Measurements from ENCODE around the gene CBX5. TPM values are rescaled to one million over a fixed set of nuclear protein-coding genes. Genes with fewer than 3 reads are reported as not detected.

The CBX5 gene
- total and polyA plus RNA-seq, 2 experiments from 2014 or later = 29.6 to 37.6 TPM

DNA sequence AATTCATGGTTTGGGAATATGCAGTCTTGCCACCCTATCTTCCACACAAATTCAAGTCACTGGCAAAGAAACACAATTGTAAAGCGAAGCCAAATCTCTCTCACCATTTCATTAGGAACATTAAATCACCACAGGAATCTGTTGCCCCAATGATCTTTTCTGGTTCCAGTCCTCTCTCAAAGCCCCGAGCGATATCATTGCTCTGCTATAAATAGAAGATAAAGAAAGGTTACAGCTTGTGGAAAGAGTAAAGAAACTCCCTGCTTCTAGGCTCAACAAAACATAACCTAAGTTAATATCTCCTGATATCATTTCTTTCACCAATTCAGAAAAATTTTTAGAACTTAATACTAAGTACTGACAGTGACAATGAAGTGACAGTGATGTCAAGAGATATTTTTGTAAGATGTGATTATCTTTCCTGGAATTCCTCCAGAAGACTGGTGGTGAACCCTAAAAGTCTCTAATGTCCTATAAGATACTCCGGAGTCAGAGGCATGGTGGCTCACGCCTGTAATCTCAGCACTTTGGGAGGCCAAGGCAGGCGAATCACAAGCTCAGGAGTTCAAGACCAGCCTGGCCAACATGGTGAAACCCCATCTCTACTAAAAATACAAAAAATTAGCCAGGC is 33.8 kb downstream of the CBX5 start:
- Histone ChIP-seq H3K36me3 (ENCODE audit: low read depth) (peaks cover 21% of the 10 kb centered on the region), H3K4me1 (ENCODE audit: insufficient read depth) (no peaks in the 10 kb centered on the region), H3K79me2 (ENCODE audit: insufficient read depth) (peaks cover 33% of the 10 kb centered on the region), H3F3A (ENCODE audit: insufficient read depth) (no peaks in the 10 kb centered on the region; the same call in 1 of the 2 replicates), H2AFZ (no peak overlapping the region), H3K9me2 (ENCODE audit: insufficient read depth) (no peaks in the 10 kb centered on the region), H3K4me2 (ENCODE audit: unreplicated experiment) (no peak overlapping the region), H4K20me1 (ENCODE audit: insufficient read depth) (no peaks in the 10 kb centered on the region), H3K27ac (no peak overlapping the region), H3K9me3 (ENCODE audit: low read depth) (no peaks in the 10 kb centered on the region), H3K27me3 (replicated peaks; ENCODE audit: insufficient read depth) (no peaks in the 10 kb centered on the region), H3K9ac (no peak overlapping the region), H3K4me3 (no peak overlapping the region)
- in situ Hi-C loops (cut with MboI) = no loop called here
- DNase-seq = no peak
- 91 to 93% methylated on average over 6 of the region's 6 CpGs for WGBS, 2 experiments (ENCODE audit: low coverage in 1 of 2, low lambda C conversion rate in 2 of 2, missing lambda C conversion rate in 2 of 2)
- TF ChIP-seq EZH2 (IDR thresholded peaks at IDR 0.05; ENCODE audit: insufficient read depth, poor library complexity, severe bottlenecking) (no peak), EZH2phosphoT487 (IDR thresholded peaks at IDR 0.05; ENCODE audit: insufficient read depth, low read depth) (no peak)

DNA sequence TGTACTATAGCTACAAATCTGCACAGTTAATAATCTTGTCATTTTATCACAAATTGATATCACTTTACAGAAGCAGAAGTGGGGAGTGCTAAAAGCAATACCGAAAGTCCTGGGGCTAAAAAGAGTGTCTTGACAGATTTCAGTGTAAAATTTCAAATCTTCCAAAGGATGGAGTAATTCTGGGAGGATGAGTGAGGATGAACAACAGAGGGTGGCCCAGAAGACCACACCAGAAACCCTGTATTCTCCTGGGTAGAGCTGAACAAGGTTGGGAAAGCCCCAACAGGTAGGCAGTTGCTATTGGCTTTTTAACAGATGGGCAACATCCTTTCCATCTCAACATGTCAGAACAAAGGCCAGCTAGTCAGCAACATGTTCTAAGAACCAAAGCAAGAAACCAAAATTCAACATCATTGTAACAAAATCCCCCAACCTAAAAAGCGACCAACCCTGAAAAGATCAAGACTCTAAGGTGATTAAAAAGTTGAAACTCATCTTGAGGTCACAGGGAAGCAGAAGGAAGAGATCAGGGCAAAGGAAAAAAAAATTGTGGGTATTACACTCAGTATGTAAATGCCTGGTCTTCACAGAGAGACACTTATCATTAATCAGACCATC is 38.8 kb downstream of the CBX5 start:
- Histone ChIP-seq H4K20me1 (ENCODE audit: insufficient read depth) (no peaks in the 10 kb centered on the region), H3K27ac (no peak overlapping the region), H3F3A (ENCODE audit: insufficient read depth) (no peaks in the 10 kb centered on the region), H3K9me3 (ENCODE audit: low read depth) (no peaks in the 10 kb centered on the region), H2AFZ (no peak overlapping the region), H3K9ac (no peak overlapping the region), H3K4me1 (ENCODE audit: insufficient read depth) (no peaks in the 10 kb centered on the region), H3K4me3 (no peak overlapping the region), H3K9me2 (ENCODE audit: insufficient read depth) (no peaks in the 10 kb centered on the region), H3K4me2 (ENCODE audit: unreplicated experiment) (no peak overlapping the region), H3K36me3 (ENCODE audit: low read depth) (peaks cover 12% of the 10 kb centered on the region), H3K27me3 (replicated peaks; ENCODE audit: insufficient read depth) (no peaks in the 10 kb centered on the region), H3K79me2 (ENCODE audit: insufficient read depth) (0 out of 2 replicates have a peak, but pooled peaks cover 4% of the 10 kb centered on the region)
- TF ChIP-seq EZH2phosphoT487 (IDR thresholded peaks at IDR 0.05; ENCODE audit: insufficient read depth, low read depth) (no peak), EZH2 (IDR thresholded peaks at IDR 0.05; ENCODE audit: insufficient read depth, poor library complexity, severe bottlenecking) (no peak)
- whole genome bisulfite sequencing, 2 experiments (ENCODE audit: low coverage in 1 of 2, low lambda C conversion rate in 2 of 2, missing lambda C conversion rate in 2 of 2) = 99 to 100% methylated on average over 2 of the region's 2 CpGs
- no peak for DNase-seq
- in situ Hi-C loops (cut with MboI) = no loop called here

DNA sequence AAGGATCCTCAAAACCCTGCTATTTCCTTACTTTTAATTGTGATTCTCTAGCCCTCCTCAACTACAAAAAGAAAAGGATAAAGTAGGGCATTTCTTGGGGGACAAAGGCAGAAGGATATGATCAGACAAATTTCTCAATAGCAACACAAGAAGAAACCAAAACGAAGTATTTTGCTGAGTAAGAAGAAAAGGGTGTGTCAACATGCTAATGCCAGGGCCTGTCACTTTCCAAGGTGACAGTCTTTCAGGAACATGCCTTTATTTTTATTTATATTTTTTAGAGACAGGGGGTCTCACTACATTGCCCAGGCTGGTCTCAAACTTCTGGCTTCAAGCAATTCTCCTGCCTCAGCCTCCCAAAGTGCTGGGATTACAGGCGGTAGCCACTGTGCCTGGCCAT is 39.8 kb downstream of the CBX5 start:
- in situ Hi-C loops (cut with MboI) = no loop called here
- Histone ChIP-seq H3K4me1 (ENCODE audit: insufficient read depth) (no peaks in the 10 kb centered on the region), H3K36me3 (ENCODE audit: low read depth) (peaks cover 9% of the 10 kb centered on the region)

DNA sequence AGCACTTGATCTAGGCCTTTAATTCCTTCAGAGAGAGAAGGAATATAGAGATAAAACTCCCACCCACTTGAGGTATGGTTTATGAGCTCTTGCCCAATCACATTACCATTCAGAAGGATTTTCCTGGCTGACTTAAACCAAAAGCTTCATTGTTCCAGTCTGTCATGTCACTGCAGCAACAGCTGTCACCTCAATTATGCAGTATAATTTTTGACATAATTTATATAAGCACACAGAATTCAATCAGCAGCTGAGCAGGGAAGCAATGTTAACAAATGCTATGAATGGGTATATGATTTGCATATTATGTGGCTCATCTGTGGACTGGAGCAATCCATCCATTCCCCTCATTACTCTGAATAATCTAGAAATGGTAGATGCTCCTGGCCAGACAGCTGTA is 40.3 kb downstream of the CBX5 start:
- no peak for TF ChIP-seq EZH2 (IDR thresholded peaks at IDR 0.05; ENCODE audit: insufficient read depth, poor library complexity, severe bottlenecking)
- no peak for TF ChIP-seq EZH2phosphoT487 (IDR thresholded peaks at IDR 0.05; ENCODE audit: insufficient read depth, low read depth)
- Histone ChIP-seq H3K27me3 (replicated peaks; ENCODE audit: insufficient read depth) (no peaks in the 10 kb centered on the region), H3K4me2 (ENCODE audit: unreplicated experiment) (no peak overlapping the region), H3K79me2 (ENCODE audit: insufficient read depth) (no peaks in the 10 kb centered on the region), H3F3A (ENCODE audit: insufficient read depth) (no peaks in the 10 kb centered on the region), H2AFZ (no peak overlapping the region), H3K4me1 (ENCODE audit: insufficient read depth) (no peaks in the 10 kb centered on the region), H3K9me3 (ENCODE audit: low read depth) (no peaks in the 10 kb centered on the region), H3K4me3 (no peak overlapping the region), H3K9ac (no peak overlapping the region), H3K27ac (no peak overlapping the region), H4K20me1 (ENCODE audit: insufficient read depth) (no peaks in the 10 kb centered on the region), H3K9me2 (ENCODE audit: insufficient read depth) (no peaks in the 10 kb centered on the region), H3K36me3 (ENCODE audit: low read depth) (peaks cover 8% of the 10 kb centered on the region; the same call in 1 of the 2 replicates)
- DNase-seq = no peak
- in situ Hi-C loops (cut with MboI) = no loop called here

More for the DNA sequence above, 39.8 kb downstream of the CBX5 start:
- H3K27ac ChIP-seq = no peak overlapping the region
- H3K79me2 ChIP-seq (ENCODE audit: insufficient read depth) = 0 out of 2 replicates have a peak, but pooled peaks cover 1% of the 10 kb centered on the region
- no peak overlapping the region for H2AFZ ChIP-seq
- no peak overlapping the region for H3K9ac ChIP-seq
- no peaks in the 10 kb centered on the region for H3K9me3 ChIP-seq (ENCODE audit: low read depth)
- H3F3A ChIP-seq (ENCODE audit: insufficient read depth) = no peaks in the 10 kb centered on the region
- H3K9me2 ChIP-seq (ENCODE audit: insufficient read depth) = no peaks in the 10 kb centered on the region
- no peaks in the 10 kb centered on the region for H3K27me3 ChIP-seq (replicated peaks; ENCODE audit: insufficient read depth)
- TF ChIP-seq EZH2 (IDR thresholded peaks at IDR 0.05; ENCODE audit: insufficient read depth, poor library complexity, severe bottlenecking) (no peak), EZH2phosphoT487 (IDR thresholded peaks at IDR 0.05; ENCODE audit: insufficient read depth, low read depth) (no peak)
- no peak for DNase-seq
- 56 to 63% methylated on average over 2 of the region's 2 CpGs for WGBS, 2 experiments (ENCODE audit: low coverage in 1 of 2, low lambda C conversion rate in 2 of 2, missing lambda C conversion rate in 2 of 2)
- H3K4me3 ChIP-seq = no peak overlapping the region
- no peaks in the 10 kb centered on the region for H4K20me1 ChIP-seq (ENCODE audit: insufficient read depth)
- no peak overlapping the region for H3K4me2 ChIP-seq (ENCODE audit: unreplicated experiment)

Measured in GM23248 (cell line).